Measurements from ENCODE around the gene RBM42.
"Not testable (repeated sequence)": the region's sequence is repeated elsewhere in the genome, so short reads cannot be mapped to it uniquely, and the experiment has no call there.

RBM42 gene

GRCh38 chr19:35628565-35629331 is at the start of gene RBM42:
TSS of gene RBM42 (plus strand) at chr19:35629036. CDS start at chr19:35629154, 118 bp downstream.
- DNase-seq (ENCODE audit: extremely low read depth in 1 of 2, low read depth in 1 of 2): peak; percentile 94 to 98

GRCh38 chr19:35582760-35583159 is 46.1 kb upstream of the RBM42 start:
- DNase-seq (ENCODE audit: extremely low read depth in 1 of 2, low read depth in 1 of 2): no peak

DNA sequence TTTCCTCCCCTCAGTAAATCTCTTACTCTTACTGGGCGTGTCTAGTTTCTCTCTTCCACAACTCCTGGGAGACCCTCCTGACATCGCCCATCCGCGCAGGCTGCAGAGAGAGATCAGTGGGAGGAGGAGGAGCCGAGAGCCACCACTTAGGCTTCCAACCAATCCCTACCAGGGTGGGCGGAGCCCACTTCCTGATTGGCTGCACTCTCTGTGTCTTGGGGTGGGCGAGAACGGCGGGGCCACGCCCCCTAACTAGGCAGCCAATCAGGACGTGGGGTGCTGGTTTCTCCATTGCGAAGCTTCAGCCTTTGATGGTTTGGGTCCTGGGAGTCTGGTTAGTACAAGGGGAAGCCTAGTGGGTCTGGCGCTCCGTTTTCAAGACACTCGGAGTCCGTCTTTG is 43.0 kb upstream of the RBM42 start, which contains the start of gene PMIS2:
Gene PMIS2 (plus strand): TSS at position 326 of the 400 bp plus-strand sequence. CDS start 87 bp downstream, outside the sequence.
- peak in 1 of 2 donors; percentile 28 for DNase-seq (ENCODE audit: extremely low read depth in 1 of 2, low read depth in 1 of 2)

- DNase-seq (ENCODE audit: extremely low read depth in 1 of 2, low read depth in 1 of 2): no peak
Observed at GRCh38 chr19:35587321-35587720, 41.5 kb upstream of the RBM42 start.

DNA sequence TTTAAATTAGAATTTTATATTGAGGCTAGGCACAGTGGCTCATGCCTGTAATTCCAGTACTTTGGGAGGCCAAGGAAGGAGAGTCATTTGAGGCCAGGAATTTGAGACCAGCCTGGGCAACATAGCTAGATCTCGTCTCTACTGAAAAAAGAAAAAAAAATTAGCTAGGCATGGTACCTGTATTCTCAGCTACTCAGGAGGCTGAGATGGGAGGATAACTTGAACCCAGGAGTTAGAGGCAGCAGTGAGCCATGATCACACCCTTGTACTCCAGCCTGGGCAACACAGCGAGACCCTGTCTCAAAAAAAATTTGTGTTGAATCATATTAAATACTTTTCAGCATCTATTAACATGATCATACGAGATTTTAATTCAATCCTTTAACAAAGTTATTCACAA is 38.0 kb upstream of the RBM42 start:
- DNase-seq (ENCODE audit: extremely low read depth in 1 of 2, low read depth in 1 of 2): no peak

DNA sequence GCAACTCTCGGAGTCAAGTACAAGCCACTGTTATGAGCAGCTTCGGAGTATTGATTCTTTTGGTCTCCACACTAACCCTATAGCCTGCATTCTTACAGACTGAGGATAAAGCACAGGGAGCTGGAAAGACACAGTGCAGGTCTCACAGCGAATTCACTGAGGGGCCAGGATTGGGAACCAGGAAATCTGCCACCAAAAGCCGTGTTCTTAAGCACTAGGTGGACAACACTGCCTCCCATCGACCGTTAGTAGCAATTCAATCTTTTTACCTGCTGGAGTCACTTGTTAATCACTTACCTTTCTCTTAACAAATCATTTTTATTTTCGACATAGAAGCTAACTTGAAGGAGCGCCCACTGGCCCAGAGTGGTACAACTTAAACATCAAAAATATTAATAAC is 36.6 kb upstream of the RBM42 start:
- no peak for DNase-seq (ENCODE audit: extremely low read depth in 1 of 2, low read depth in 1 of 2)

GRCh38 chr19:35595026-35595425 is 33.8 kb upstream of the RBM42 start:
- not testable (repeated sequence) for DNase-seq (ENCODE audit: extremely low read depth in 1 of 2, low read depth in 1 of 2)

GRCh38 chr19:35595928-35596327 is 32.9 kb upstream of the RBM42 start:
- no peak for DNase-seq (ENCODE audit: extremely low read depth in 1 of 2, low read depth in 1 of 2)

DNA sequence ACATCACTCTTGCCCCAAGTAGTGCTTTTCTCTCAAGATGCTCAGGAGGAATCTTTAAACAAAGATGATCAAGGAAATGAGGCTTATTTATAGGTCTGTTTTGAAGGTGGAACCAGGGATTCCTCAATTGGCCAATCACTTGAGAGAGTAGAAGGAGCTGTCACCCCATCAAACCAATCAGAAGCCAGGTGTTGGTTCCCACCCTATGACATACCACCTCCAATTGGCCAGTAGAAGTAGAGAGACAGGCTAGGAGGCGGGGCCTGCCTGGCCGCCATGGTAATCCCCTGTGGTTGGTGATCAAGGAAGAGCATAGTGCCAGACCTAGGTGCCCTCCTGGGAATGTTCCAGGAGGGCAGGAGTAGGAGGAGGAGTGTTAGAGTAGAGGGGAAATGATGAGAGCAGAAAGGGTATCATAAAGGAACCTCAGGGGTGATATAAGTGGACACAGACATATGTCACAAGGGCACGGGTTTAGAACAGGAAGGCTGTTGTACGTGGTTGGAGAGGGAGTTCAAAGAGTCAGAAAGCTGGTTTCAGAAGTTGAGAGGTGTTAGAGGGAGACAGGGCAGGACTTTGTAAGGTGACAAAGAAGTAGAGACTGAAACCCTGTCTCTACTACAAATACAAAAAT is 32.4 kb upstream of the RBM42 start:
- no peak for DNase-seq (ENCODE audit: extremely low read depth in 1 of 2, low read depth in 1 of 2)

DNA sequence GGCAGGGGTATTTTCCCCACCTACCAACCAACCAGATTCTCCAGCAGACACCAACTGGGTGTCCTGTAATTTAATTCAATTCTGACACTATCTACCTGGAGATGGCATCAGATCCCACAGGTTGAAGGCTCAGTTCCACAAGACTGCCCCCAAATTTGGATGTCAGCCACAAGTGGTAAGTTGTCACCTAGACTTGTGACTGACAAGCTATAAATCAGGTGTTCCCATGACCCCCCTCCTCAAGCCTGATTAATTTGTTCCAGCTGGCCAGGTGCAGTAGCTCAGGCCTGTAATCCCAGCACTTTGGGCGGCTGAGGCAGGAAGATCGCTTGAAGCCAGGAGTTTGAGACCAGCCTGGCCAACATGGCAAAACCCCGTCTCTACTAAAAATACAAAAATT is 26.9 kb upstream of the RBM42 start:
- no peak for DNase-seq (ENCODE audit: extremely low read depth in 1 of 2, low read depth in 1 of 2)

DNA sequence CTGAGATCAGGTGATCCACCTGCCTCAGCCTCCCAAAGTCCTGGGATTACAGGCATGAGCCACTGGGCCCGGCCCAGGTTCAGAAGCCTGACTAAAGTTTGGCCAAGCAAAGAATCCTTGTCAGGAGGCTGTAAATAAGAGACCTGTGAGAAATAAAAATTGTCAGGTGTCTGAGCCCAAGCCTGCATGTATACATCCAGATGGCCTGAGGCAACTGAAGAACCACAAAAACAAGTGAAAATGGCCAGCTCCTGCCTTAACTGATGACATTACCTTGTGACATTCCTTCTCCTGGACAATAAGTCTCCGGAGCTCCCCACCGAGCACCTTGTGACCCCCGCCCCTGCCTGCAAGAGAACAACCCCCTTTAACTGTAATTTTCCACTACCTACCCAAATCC is 24.4 kb upstream of the RBM42 start:
- not testable (repeated sequence) for DNase-seq (ENCODE audit: extremely low read depth in 1 of 2, low read depth in 1 of 2)

DNA sequence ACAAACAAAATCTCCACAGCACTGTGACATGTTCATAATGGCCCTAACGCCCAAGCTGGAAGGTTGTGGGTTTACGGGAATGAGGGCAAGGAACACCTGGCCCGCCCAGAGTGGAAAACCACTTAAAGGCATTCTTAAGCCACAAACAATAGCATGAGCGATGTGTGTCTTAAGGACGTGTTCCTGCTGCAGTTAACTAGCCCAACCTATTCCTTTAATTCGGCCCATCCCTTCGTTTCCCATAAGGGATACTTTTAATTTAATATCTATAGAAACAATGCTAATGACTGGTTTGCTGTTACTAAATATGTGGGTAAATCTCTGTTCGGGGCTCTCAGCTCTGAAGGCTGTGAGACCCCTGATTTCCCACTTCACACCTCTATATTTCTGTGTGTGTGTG is 21.7 kb upstream of the RBM42 start:
- DNase-seq (ENCODE audit: extremely low read depth in 1 of 2, low read depth in 1 of 2): not testable (repeated sequence)

GRCh38 chr19:35607661-35608060 is 21.2 kb upstream of the RBM42 start:
- DNase-seq (ENCODE audit: extremely low read depth in 1 of 2, low read depth in 1 of 2): no peak

DNA sequence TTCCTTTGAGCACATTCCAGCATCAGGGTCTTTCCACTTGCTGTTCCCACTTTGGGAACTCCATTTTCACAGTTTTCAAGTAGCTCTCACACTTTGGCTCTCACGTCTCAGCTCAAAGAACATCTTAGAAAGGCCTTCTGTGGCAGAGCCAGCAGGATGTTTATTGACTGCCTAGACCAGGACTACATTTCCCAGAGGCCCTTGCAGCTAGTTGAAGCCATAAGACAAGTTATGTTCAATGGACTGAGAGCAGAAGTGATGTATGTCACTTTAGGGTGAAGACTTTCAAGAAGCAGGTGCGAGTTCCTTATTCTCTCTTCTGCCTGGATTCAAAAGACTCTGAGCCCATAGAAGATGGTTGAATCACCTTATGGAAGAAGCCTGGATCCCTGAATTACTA is 20.6 kb upstream of the RBM42 start:
- no peak for DNase-seq (ENCODE audit: extremely low read depth in 1 of 2, low read depth in 1 of 2)

DNA sequence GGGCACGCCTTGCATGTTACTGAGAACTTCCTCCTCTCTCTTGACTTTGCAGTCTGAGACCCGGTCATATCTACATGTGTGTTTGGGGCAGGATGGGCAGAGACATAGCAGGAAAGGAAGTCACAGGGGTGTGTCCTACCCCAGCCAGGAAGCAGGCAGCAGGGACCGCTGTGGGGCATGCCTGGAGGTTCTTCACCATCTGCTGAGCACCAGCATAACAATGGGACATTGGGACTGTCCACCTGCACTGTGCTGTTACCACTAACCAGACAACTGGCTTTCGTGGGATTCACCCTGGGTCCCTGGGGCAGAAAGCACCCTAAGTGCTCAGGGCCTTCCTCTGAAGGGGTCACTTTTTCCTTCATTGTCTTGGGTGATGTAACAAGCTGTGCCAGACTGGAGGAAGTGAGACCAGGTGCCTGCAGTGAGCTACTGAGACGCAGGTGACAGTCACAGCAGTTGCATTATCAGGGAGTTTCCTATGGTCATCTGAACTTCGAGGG is 18.9 kb upstream of the RBM42 start:
- no peak for DNase-seq (ENCODE audit: extremely low read depth in 1 of 2, low read depth in 1 of 2)

DNA sequence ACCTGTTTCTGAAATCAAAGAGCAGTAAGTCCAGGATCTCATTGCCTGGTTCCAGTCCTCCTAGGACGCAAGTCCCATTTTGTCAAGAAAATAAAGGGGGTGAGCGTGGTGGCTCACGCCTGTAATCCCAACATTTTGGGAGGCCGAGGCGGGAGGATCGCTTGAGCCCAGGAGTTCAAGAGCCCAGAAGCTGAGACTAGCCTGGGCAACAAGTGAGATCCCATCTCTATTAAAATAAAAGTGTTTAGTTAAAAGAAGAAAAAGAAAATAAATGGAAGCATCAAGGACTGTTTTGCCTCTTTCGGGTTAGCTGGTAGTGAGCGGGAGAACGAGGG is 16.6 kb upstream of the RBM42 start:
- DNase-seq (ENCODE audit: extremely low read depth in 1 of 2, low read depth in 1 of 2): no peak

DNA sequence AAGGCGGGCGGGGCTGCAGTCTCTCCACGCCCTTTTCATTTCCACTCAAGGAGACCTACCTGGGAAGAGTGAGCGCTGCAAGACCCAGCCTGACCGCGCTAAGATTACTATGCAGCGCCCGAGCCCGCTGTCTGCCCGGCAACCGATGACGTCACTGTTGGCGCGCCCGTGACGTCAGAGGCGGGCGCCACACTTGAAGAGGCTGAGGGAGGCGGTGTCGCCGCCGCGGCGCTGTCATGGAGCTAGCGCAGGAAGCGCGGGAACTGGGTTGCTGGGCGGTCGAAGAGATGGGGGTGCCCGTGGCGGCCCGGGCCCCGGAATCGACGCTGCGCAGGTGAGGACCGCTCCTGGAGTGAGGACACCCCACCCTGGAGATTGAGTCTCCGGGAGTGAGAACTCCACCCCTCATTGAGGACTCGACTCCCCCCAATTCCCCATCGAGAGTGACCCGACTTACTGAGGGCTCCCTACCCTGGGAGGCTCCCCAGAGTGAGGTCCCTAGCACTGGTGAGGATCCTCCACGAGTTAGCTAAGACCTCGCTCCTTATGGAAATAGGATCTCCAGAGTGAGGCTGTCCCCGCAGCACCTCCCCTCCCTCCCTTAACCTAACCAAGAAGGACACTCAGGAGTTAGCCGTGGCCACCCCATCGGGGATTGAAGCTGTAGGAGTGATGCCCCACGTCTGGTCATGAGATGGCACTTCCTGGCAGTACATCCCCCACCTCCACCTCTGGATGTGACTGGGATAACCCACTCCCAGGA is 16.1 kb upstream of the RBM42 start, which contains the start of gene HAUS5:
Gene HAUS5 (plus strand): TSS at position 177 of the 763 bp plus-strand sequence. CDS start 60 bp downstream, at position 237.
- peak; percentile 88 to 95 for DNase-seq (ENCODE audit: extremely low read depth in 1 of 2, low read depth in 1 of 2)

DNA sequence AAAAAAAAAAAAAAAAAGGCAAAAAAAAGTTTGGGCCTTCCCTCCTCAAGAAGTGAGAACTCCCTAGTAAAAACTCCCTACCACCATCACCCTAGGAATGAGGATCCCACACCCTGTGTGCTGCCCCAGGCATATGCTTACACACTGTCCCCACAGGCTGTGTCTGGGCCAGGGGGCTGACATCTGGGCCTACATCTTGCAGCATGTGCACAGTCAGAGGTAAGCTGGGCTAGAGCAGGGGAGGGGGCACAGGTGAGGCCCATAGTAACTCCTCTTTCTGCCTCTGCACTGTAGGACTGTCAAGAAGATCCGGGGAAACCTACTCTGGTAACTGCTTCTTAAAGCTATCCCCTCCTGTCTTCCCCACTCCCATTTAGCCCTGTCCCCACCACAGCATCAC is 15.3 kb upstream of the RBM42 start:
- DNase-seq (ENCODE audit: extremely low read depth in 1 of 2, low read depth in 1 of 2): no peak

DNA sequence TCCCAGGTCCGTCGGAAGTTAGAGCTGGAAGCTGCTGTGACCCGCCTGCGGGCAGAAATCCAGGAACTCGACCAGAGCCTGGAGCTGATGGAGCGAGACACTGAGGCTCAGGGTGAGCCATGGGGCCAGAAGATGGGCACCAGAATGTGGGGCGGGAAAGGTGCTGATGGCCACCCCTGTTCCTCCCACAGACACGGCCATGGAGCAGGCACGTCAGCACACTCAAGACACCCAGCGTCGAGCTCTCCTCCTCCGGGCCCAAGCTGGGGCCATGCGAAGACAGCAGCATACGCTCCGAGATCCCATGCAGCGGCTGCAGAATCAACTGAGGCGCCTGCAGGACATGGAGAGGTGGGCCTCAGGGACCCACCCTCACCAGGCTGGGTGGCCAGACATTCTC is 13.8 kb upstream of the RBM42 start:
- DNase-seq (ENCODE audit: extremely low read depth in 1 of 2, low read depth in 1 of 2): no peak

- DNase-seq (ENCODE audit: extremely low read depth in 1 of 2, low read depth in 1 of 2): no peak
Observed at GRCh38 chr19:35618857-35619256, 10.0 kb upstream of the RBM42 start.

DNA sequence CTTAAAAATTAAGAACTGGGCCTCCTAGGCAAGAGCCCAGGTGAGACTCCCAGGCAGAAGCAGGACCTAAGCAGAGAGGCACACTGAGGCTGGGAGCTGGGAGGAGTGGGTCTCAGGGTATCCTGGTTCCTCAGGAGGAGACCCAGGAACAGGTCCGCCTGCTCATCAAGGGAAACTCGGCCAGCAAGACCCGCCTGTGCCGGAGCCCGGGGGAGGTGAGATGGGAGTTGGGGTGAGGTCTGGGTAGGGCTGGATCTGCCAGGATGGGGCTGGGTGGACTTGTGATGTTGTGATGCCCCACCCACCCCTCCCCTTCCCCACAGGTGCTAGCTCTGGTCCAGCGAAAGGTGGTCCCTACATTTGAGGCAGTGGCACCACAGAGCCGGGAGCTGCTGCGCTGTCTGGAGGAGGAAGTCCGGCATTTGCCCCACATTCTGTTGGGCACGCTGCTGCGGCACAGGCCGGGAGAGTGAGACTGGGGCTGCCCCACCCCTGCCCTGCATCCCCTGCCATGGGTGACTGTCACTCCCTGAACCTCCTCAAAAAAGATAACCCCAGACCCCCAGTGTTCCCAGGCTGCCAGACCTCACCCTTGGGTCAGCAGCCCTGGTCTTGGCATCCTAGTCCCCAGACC is 9.4 kb upstream of the RBM42 start:
- DNase-seq (ENCODE audit: extremely low read depth in 1 of 2, low read depth in 1 of 2): no peak

Measured in stimulated activated CD8-positive, alpha-beta memory T cell treated with anti-CD3 and anti-CD28 coated beads, Interleukin-7, amount 100 ng/mL, for 48 hours (primary cell).